Fibroblast of villous mesenchyme (primary cell): ENCODE data around the gene USP32. TPM values are rescaled to one million over a fixed set of nuclear protein-coding genes. Genes with fewer than 3 reads are reported as not detected.

Experiments used
- DNase-seq: peaks from one replicate; pipeline ENCODE4 v3.0.0-alpha.2; 2010; ENCODE audit warnings: low read depth
- H3K4me3 ChIP-seq: 2 replicates; pipeline ENCODE4 v1.5.1; 2011; ENCODE audit warnings: low read depth, mild to moderate bottlenecking, low read length
- CTCF ChIP-seq: IDR thresholded peaks from 2 replicates; pipeline ENCODE4 v1.5.1; 2012; ENCODE audit warnings: low read depth, mild to moderate bottlenecking, low read length; ENCODE audit not compliant: insufficient read depth
- total RNA-seq: library from RNA; depleted of rRNA; stranded (reverse); fragments of >200 nt; gene quantifications from 2 replicates; pipeline ENCODE4 v1.2.3, GENCODE V29; 2012

The USP32 gene
- total RNA-seq, 1 donor, result 95.4 TPM

DNA sequence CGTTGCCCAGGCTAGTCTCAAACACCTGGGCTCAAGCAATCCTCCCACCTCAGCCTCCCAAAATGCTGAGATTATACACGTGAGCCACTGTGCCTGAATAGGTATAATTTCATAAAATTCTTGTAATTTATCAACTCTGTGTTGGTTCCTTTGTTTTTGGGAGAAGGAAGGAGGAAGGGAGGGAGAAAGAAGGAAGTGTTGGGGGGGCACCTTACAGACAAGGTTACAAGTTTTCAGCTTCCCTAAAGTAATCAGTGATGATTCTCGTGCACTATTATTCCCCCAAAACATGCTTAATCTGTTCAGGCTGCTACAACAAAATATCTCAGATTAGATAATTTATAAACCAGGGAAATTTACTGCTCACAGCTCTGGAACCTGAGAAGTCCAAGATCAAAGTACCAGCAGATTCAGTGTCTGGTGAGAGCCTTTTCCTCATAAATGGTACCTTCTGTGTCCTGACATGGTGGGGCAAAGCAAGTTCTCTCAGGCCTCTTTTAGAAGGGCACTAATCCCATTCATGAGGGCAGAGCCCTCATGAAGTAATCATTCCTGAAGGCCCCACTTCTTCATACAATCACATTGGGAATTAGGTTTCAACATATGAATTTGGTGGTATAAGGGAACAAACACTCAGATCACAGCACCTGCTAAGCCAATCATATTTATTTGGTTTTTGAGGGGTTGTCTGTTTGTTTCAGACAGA is 28.1 kb downstream of the USP32 start:
- H3K4me3 ChIP-seq, result no peak overlapping the region
- no peak for DNase-seq

DNA sequence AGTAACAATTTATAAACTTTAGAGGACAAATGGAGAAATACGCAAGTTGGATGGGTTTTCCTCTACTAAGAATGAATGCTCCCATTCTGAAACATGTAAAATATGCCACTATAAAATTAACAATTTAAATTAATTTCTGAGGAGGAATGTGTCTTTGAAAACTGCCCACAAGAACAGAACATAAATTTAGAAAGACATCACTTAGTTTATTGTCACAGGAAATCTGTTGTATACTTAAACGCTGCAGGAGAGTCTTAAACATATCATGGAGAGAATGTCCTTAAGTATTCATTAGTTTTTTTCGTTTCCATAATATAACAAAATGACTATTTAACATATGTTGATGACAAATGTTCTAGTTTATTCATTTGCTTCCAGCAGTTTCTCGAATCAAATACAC is 29.6 kb downstream of the USP32 start:
- no peak for DNase-seq
- TF ChIP-seq CTCF, result no peak
- H3K4me3 ChIP-seq, result no peak overlapping the region

More for the DNA sequence above, 28.1 kb downstream of the USP32 start:
- TF ChIP-seq CTCF, result no peak

- H3K4me3 ChIP-seq, result no peak overlapping the region
- TF ChIP-seq CTCF, result no peak
- DNase-seq, result no peak
Observed at GRCh38 chr17:60361889-60362288, 30.0 kb downstream of the USP32 start.

- no peak for TF ChIP-seq CTCF
- no peak overlapping the region for H3K4me3 ChIP-seq
- no peak for DNase-seq
Observed at GRCh38 chr17:60359415-60359814, 32.5 kb downstream of the USP32 start.

DNA sequence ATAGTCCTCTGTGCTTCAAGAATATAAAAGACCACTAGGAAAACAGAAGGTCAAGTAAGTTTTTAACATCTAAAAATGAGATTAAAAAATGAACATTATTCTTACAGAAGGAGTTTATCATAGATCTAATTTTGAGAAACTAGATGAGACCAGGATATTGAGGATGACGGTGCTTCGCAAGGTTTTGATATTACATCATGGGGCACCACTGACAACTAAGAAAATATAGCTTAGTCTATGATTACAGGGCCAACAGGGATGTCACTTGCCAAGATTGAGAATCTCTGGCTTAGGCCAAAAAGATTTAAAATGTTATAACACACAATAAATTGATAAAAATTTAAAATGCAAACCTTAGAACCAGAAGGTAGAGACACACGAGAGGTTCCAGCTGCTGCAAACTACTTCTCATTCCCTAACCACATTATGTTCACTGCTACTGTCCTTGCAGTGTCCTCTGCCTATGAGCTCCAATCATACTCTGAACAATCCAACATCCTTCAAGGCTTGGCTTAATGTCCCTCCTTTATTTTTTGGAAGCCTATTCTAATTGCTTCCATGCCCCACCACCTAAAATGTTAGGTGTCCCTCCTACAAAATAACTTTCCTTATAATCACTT is 33.2 kb downstream of the USP32 start:
- no peak for DNase-seq
- no peak overlapping the region for H3K4me3 ChIP-seq
- TF ChIP-seq CTCF, result no peak

GRCh38 chr17:60356940-60357339 is 35.0 kb downstream of the USP32 start:
- TF ChIP-seq CTCF, result no peak
- peak; percentile 84 for DNase-seq
- H3K4me3 ChIP-seq, result no peak overlapping the region
